GM12891 (cell line): Measurements from ENCODE around the gene CDCP2.

ENCODE experiments used
- POLR2A ChIP-seq: IDR thresholded peaks from 2 replicates; pipeline ENCODE4 v1.6.1; 2011; ENCODE audit warnings: low read depth, low read length, control low read depth
- POLR2AphosphoS5 ChIP-seq: IDR thresholded peaks from 2 replicates; pipeline ENCODE4 v1.6.1; 2011; ENCODE audit warnings: low read depth, low read length, control low read depth
- TAF1 ChIP-seq: IDR thresholded peaks from 2 replicates; pipeline ENCODE4 v1.6.1; 2011; ENCODE audit warnings: low read depth, low read length, control low read depth

DNA sequence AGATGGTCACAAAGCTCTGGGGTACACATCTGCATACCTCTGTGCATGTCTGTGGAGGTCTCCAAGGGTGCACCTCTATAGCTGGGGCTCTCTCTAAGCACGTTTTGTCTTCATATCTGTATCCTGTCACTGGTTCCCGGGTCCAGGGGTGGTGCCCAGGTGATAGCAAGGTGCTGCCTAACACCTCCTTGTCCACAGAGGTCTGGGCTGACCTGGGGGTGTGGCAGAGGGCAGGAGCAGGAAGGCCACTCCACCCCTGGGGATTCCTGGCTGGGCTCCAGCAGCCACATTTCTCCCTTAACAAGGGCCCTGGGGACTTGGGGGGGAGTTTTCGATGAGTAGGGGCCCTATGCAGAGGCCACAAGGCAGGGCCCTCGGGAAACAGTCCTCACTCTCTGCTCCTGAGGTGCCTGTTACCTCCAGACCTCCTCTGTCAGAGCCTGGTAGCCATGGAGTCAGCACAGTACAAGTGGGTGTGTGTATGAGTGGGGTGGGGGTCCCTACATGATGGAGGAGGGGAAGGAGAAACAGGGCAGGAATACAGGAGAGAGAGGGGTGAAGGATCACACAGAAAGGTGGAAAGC, 7.0 kb upstream of the CDCP2 start:
- no peak for TF ChIP-seq POLR2A
- no peak for TF ChIP-seq POLR2AphosphoS5
- no peak for TF ChIP-seq TAF1
